ENCODE results near the gene PHOSPHO1. TPM values are rescaled to one million over a fixed set of nuclear protein-coding genes. Genes with fewer than 3 reads are reported as not detected.

PHOSPHO1 gene
- total and polyA plus RNA-seq, 2 donors (not counting 1 experiment from before 2014, with no cell fraction given): 0.14 to 0.17 TPM

GRCh38 chr17:49241692-49242397 is 11.3 kb upstream of the PHOSPHO1 start:
- Histone ChIP-seq H3K36me3 (ENCODE audit: control insufficient read depth, insufficient read depth, low read length) (no peaks in the 10 kb centered on the region), H3K27me3 (ENCODE audit: control insufficient read depth, insufficient read depth, low read length) (no peaks in the 10 kb centered on the region), H3K79me2 (ENCODE audit: control insufficient read depth, insufficient read depth, low read length) (no peaks in the 10 kb centered on the region), H3K9me3 (ENCODE audit: control insufficient read depth, insufficient read depth, low read depth, low read length) (no peaks in the 10 kb centered on the region), H3K27ac (ENCODE audit: insufficient read depth, low read length) (no peak overlapping the region), H4K20me1 (ENCODE audit: control insufficient read depth, extremely low read depth, insufficient read depth, low read length) (no peaks in the 10 kb centered on the region), H2AFZ (ENCODE audit: low read length) (no peak overlapping the region), H3K9ac (ENCODE audit: insufficient read depth, low read length) (no peak overlapping the region), H3K4me2 (ENCODE audit: extremely low read depth, insufficient read depth, low read length) (no peak overlapping the region), H3K4me1 (ENCODE audit: control insufficient read depth, extremely low read depth, insufficient read depth, low read length) (no peaks in the 10 kb centered on the region), H3K4me3 (replicated peaks in 1 of 4; ENCODE audit: control extremely low read depth in 1 of 4, insufficient read depth in 1 of 4, low read depth in 3 of 4, low read length in 4 of 4) (no peak overlapping the region)
- DNase-seq (ENCODE audit: low read depth in 2 of 2): no peak
- TF ChIP-seq EZH2 (IDR thresholded peaks at IDR 0.05; ENCODE audit: low read length, missing control alignments) (no peak), CTCF (conservative IDR thresholded peaks at IDR 0.05 in 1 of 2, IDR thresholded peaks at IDR 0.05 in 1 of 2; ENCODE audit: low read depth in 1 of 2, low read length in 2 of 2) (no peak)

- H3K4me1 ChIP-seq (ENCODE audit: control insufficient read depth, extremely low read depth, insufficient read depth, low read length): no peaks in the 10 kb centered on the region
- H3K9ac ChIP-seq (ENCODE audit: insufficient read depth, low read length): no peak overlapping the region
- no peak overlapping the region for H3K4me2 ChIP-seq (ENCODE audit: extremely low read depth, insufficient read depth, low read length)
- H3K27ac ChIP-seq (ENCODE audit: insufficient read depth, low read length): no peak overlapping the region
- no peak overlapping the region for H2AFZ ChIP-seq (ENCODE audit: low read length)
- H3K27me3 ChIP-seq (ENCODE audit: control insufficient read depth, insufficient read depth, low read length): no peaks in the 10 kb centered on the region
- H3K4me3 ChIP-seq (replicated peaks in 1 of 4; ENCODE audit: control extremely low read depth in 1 of 4, insufficient read depth in 1 of 4, low read depth in 3 of 4, low read length in 4 of 4): no peak overlapping the region
- H3K9me3 ChIP-seq (ENCODE audit: control insufficient read depth, insufficient read depth, low read depth, low read length): no peaks in the 10 kb centered on the region
- H3K36me3 ChIP-seq (ENCODE audit: control insufficient read depth, insufficient read depth, low read length): no peaks in the 10 kb centered on the region
- DNase-seq (ENCODE audit: low read depth in 2 of 2): no peak
- H4K20me1 ChIP-seq (ENCODE audit: control insufficient read depth, extremely low read depth, insufficient read depth, low read length): no peaks in the 10 kb centered on the region
- H3K79me2 ChIP-seq (ENCODE audit: control insufficient read depth, insufficient read depth, low read length): no peaks in the 10 kb centered on the region
- no peak for TF ChIP-seq CTCF (conservative IDR thresholded peaks at IDR 0.05 in 1 of 2, IDR thresholded peaks at IDR 0.05 in 1 of 2; ENCODE audit: low read depth in 1 of 2, low read length in 2 of 2)
- no peak for TF ChIP-seq EZH2 (IDR thresholded peaks at IDR 0.05; ENCODE audit: low read length, missing control alignments)
These were observed 10.5 kb upstream of the PHOSPHO1 start for GRCh38 chr17:49241040-49241439.

DNA sequence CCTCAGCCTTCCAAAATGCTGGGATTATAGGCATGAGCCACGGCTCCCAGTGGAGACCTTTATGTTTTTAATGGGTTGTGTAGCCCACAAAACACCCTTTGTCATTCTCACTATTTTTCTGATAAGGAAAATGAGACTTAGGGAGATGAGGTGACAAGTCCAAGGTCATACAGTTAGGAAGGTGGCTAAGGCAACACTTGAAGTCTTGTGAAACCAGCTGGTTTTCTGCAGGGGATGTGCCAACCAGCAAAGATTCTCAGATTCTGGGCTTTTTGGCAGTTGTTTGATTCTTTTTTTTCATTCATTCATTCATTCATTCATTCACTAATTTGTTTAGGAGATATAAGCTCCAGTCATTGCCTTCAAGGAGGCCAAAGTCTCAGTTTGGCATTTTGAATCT is 10.0 kb upstream of the PHOSPHO1 start:
- TF ChIP-seq CTCF (conservative IDR thresholded peaks at IDR 0.05 in 1 of 2, IDR thresholded peaks at IDR 0.05 in 1 of 2; ENCODE audit: low read depth in 1 of 2, low read length in 2 of 2): no peak
- no peak for TF ChIP-seq EZH2 (IDR thresholded peaks at IDR 0.05; ENCODE audit: low read length, missing control alignments)
- Histone ChIP-seq H3K4me1 (ENCODE audit: control insufficient read depth, extremely low read depth, insufficient read depth, low read length) (no peaks in the 10 kb centered on the region), H3K9me3 (ENCODE audit: control insufficient read depth, insufficient read depth, low read depth, low read length) (no peaks in the 10 kb centered on the region)

More for the DNA sequence above, 10.0 kb upstream of the PHOSPHO1 start:
- Histone ChIP-seq H4K20me1 (ENCODE audit: control insufficient read depth, extremely low read depth, insufficient read depth, low read length) (no peaks in the 10 kb centered on the region), H3K27ac (ENCODE audit: insufficient read depth, low read length) (no peak overlapping the region), H3K4me3 (replicated peaks in 1 of 4; ENCODE audit: control extremely low read depth in 1 of 4, insufficient read depth in 1 of 4, low read depth in 3 of 4, low read length in 4 of 4) (no peak overlapping the region), H2AFZ (ENCODE audit: low read length) (no peak overlapping the region), H3K4me2 (ENCODE audit: extremely low read depth, insufficient read depth, low read length) (no peak overlapping the region), H3K36me3 (ENCODE audit: control insufficient read depth, insufficient read depth, low read length) (no peaks in the 10 kb centered on the region), H3K27me3 (ENCODE audit: control insufficient read depth, insufficient read depth, low read length) (no peaks in the 10 kb centered on the region), H3K9ac (ENCODE audit: insufficient read depth, low read length) (no peak overlapping the region), H3K79me2 (ENCODE audit: control insufficient read depth, insufficient read depth, low read length) (no peaks in the 10 kb centered on the region)
- no peak for DNase-seq (ENCODE audit: low read depth in 2 of 2)

Data from fibroblast of lung (primary cell).